GM23248 (cell line): ENCODE data around the gene LGALS14. TPM values are rescaled to one million over a fixed set of nuclear protein-coding genes. Genes with fewer than 3 reads are reported as not detected.

Experiments
- DNase-seq: peaks from one replicate; pipeline ENCODE4 v3.0.0-alpha.2; 2015
- H2AFZ ChIP-seq: fragments of 200-600 bp; sonication (generic); 2 replicates; pipeline ENCODE4 v1.6.1; 2016; ENCODE audit warnings: antibody characterized with exemption
- H3F3A ChIP-seq: fragments of 200-600 bp; sonication (generic); 2 replicates; pipeline ENCODE4 v1.6.1; 2016; ENCODE audit warnings: mild to moderate bottlenecking, antibody characterized with exemption, mixed run types; ENCODE audit not compliant: insufficient read depth
- H3K27ac ChIP-seq: fragments of 200-600 bp; sonication (generic); 2 replicates; pipeline ENCODE4 v1.5.1; 2016; ENCODE audit warnings: mild to moderate bottlenecking
- H3K27me3 ChIP-seq: fragments of 200-600 bp; sonication (generic); replicated peaks from 2 replicates; pipeline ENCODE4 v1.6.1; 2016; ENCODE audit warnings: mild to moderate bottlenecking; ENCODE audit not compliant: insufficient read depth
- H3K36me3 ChIP-seq: fragments of 200-600 bp; sonication (generic); 2 replicates; pipeline ENCODE4 v1.6.1; 2016; ENCODE audit warnings: low read depth, mild to moderate bottlenecking
- H3K4me1 ChIP-seq: fragments of 200-600 bp; sonication (generic); 2 replicates; pipeline ENCODE4 v1.6.1; 2016; ENCODE audit warnings: mild to moderate bottlenecking; ENCODE audit not compliant: insufficient read depth
- H3K4me2 ChIP-seq: fragments of 200-600 bp; sonication (generic); one replicate; pipeline ENCODE4 v1.6.1; 2016; ENCODE audit warnings: mild to moderate bottlenecking; ENCODE audit not compliant: unreplicated experiment
- H3K4me3 ChIP-seq: fragments of 200-600 bp; sonication (generic); 2 replicates; pipeline ENCODE4 v1.5.1; 2016; ENCODE audit warnings: mild to moderate bottlenecking
- H3K79me2 ChIP-seq: fragments of 200-600 bp; sonication (generic); 2 replicates; pipeline ENCODE4 v1.6.1; 2016; ENCODE audit warnings: mild to moderate bottlenecking; ENCODE audit not compliant: insufficient read depth
- H3K9ac ChIP-seq: fragments of 200-600 bp; sonication (generic); 2 replicates; pipeline ENCODE4 v1.6.1; 2016; ENCODE audit warnings: mild to moderate bottlenecking
- H3K9me2 ChIP-seq: fragments of 200-600 bp; sonication (generic); 2 replicates; pipeline ENCODE4 v1.6.1; 2016; ENCODE audit warnings: mixed run types, mild to moderate bottlenecking, moderate library complexity; ENCODE audit not compliant: insufficient read depth
- H3K9me3 ChIP-seq: fragments of 200-600 bp; sonication (generic); one replicate; pipeline ENCODE4 v1.6.1; 2017; ENCODE audit warnings: low read depth
- H4K20me1 ChIP-seq: fragments of 200-600 bp; sonication (generic); 2 replicates; pipeline ENCODE4 v1.6.0; 2016; ENCODE audit not compliant: insufficient read depth
- EZH2 ChIP-seq: fragments of 200-600 bp; sonication (generic); IDR thresholded peaks from 2 replicates; pipeline ENCODE4 v1.6.1; 2018; ENCODE audit warnings: antibody characterized with exemption, mild to moderate bottlenecking; ENCODE audit not compliant: insufficient read depth, poor library complexity, severe bottlenecking
- EZH2phosphoT487 ChIP-seq: fragments of 200-600 bp; sonication (generic); IDR thresholded peaks from 2 replicates; pipeline ENCODE4 v1.6.1; 2018; ENCODE audit warnings: antibody characterized with exemption, moderate library complexity, mild to moderate bottlenecking, low read depth; ENCODE audit not compliant: insufficient read depth
- WGBS, 2 experiments: methylation state at CpG; one replicate each; pipeline ENCODE4 v1.1.6; 2015 to 2017; ENCODE audit warnings: low lambda C conversion rate in 2 of 2, low coverage in 1 of 2; ENCODE audit errors: missing lambda C conversion rate in 2 of 2; 5-methylcytosine and 5-hydroxymethylcytosine counted together
- in situ Hi-C: fragments of 300-500 bp; cut with MboI; formaldehyde crosslinking; loops from 2 replicates; pipeline ENCODE4 v1.15.0; 2020
- polyA plus RNA-seq: library from polyadenylated mRNA; unstranded; fragments of >200 nt; fragmentation: Nextera tagmentation; extraction: Ambion mirVana; gene quantifications from 2 replicates; pipeline ENCODE4 v1.2.1, GENCODE V29; 2016
- total RNA-seq: library from RNA; depleted of rRNA; stranded (reverse); fragments of >200 nt; shearing (Covaris generic); gene quantifications from 2 replicates; pipeline ENCODE4 v1.2.3, GENCODE V29; 2014; rRNA removed

The LGALS14 gene, protein sequence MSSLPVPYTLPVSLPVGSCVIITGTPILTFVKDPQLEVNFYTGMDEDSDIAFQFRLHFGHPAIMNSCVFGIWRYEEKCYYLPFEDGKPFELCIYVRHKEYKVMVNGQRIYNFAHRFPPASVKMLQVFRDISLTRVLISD
- total RNA-seq: not detected in 2 replicates
- polyA plus RNA-seq: not detected in 2 replicates

DNA sequence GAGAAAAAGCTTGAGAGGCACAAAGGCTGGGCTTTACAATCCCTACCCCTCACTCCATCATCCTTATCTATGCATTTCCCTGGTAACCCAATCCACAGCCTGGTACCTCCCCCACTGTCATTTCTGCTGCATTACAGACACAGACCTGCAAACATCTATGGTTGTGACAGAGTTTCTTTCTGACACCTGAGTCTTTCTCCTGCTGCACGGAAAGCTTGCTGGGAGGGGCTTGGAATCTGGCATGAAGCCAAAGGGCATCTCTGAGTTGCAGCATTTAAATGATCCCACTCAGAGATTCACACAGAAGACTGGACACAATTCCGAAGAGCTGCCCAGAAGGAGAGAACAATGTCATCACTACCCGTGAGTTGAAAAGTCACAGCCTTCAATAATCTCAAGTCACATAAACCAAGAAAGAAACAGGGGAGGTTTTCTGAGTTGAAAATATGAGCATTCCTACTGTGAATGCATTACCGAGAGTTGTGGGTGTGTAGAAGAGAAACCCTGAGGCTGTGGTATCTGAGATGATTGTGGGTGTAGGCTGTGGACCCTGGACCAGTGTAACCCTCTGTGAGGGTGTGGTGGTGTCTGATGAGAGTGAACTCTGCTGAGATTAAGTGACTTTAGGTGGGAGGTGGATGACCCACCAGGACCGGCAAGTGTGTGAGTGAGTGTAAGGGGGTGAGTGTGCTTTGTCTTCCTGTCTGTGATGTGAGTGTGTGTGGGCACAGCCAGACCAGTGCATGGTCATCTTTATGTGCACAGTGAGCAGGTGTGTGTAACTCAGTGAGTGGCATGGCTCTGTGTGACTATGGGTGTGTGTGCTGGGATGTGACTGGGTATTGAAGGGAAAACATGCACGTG lies at the start of gene LGALS14:
Gene LGALS14, plus strand, starts transcription at position 301 of the 864 bp plus-strand sequence. Its CDS starts 48 bp downstream, at position 349.
- no peaks in the 10 kb centered on the region for H3K36me3 ChIP-seq
- WGBS, 2 experiments: 18 to 20% methylated on average over 6 of the region's 6 CpGs
- H4K20me1 ChIP-seq: no peaks in the 10 kb centered on the region
- peaks cover 4% of the 10 kb centered on the region; the same call in 1 of the 2 replicates for H3K27me3 ChIP-seq
- TF ChIP-seq EZH2 (no peak), EZH2phosphoT487 (no peak)
- DNase-seq: no peak
- no peak within 1 kb of the TSS for H3K4me3 ChIP-seq
- no peak within 1 kb of the TSS for H3K4me2 ChIP-seq
- no peak within 1 kb of the TSS for H2AFZ ChIP-seq
- H3K9me2 ChIP-seq: no peaks in the 10 kb centered on the region
- no peak within 1 kb of the TSS for H3K9ac ChIP-seq
- H3K9me3 ChIP-seq: no peaks in the 10 kb centered on the region
- no peak within 1 kb of the TSS for H3K27ac ChIP-seq
- H3K4me1 ChIP-seq: no peaks in the 10 kb centered on the region
- no peaks in the 10 kb centered on the region for H3K79me2 ChIP-seq
- no peaks in the 10 kb centered on the region for H3F3A ChIP-seq
- in situ Hi-C loops: no loop called here

DNA sequence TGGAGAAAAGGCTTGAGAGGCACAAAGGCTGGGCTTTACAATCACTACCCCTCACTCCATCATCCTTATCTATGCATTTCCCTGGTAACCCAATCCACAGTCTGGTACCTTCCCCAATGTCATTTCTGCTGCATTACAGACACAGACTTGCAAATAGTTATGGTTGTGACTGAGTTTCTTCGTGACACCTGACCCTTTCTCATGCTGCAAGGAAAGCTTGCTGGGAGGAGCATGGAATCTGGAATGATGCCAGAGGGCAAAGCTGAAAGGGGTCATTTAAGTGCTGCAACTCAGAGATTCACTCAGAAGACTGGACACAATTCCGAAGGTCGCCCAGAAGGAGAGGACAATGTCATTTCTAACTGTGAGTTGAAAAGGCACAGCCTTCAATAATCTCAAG lies 48.7 kb upstream of the LGALS14 start, which contains the start of gene LGALS16:
Gene LGALS16, plus strand, starts transcription at position 301 of the 400 bp plus-strand sequence. Its CDS starts 49 bp downstream, at position 350.
- Histone ChIP-seq H3K9ac (no peak within 1 kb of the TSS), H2AFZ (no peak within 1 kb of the TSS), H4K20me1 (no peaks in the 10 kb centered on the region), H3K79me2 (no peaks in the 10 kb centered on the region), H3K9me2 (no peaks in the 10 kb centered on the region), H3K4me1 (no peaks in the 10 kb centered on the region), H3K27me3 (no peaks in the 10 kb centered on the region), H3K36me3 (no peaks in the 10 kb centered on the region), H3K4me3 (no peak within 1 kb of the TSS), H3K9me3 (no peaks in the 10 kb centered on the region), H3K4me2 (no peak within 1 kb of the TSS), H3F3A (no peaks in the 10 kb centered on the region), H3K27ac (no peak within 1 kb of the TSS)
- no peak for TF ChIP-seq EZH2
- no peak for TF ChIP-seq EZH2phosphoT487
- in situ Hi-C loops: no loop called here
- WGBS, 2 experiments: 12 to 18% methylated on average over 3 of the region's 3 CpGs
- DNase-seq: no peak

DNA sequence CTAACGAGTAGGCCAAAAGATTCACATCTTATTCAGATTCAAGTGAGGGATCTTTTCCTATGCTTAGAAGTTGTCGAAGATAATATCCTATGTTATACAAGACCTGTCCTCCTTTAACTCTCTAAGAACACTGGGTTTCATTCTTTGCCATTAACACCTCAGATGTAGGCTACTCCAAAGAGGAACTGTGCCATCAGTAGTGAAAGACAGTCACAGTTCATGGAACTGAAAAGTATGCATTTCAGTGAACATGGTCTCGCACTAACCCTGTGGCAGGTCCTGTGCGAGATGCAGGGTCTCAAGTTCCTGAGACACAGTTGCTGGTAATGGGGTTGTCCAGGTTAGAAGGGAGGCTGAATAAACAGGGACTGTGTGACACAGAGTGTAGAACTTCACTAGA lies 44.5 kb upstream of the LGALS14 start:
- H3K27me3 ChIP-seq: no peaks in the 10 kb centered on the region
- no peak overlapping the region for H2AFZ ChIP-seq
- H3K4me1 ChIP-seq: no peaks in the 10 kb centered on the region
- no peaks in the 10 kb centered on the region for H3K36me3 ChIP-seq
- no peaks in the 10 kb centered on the region for H4K20me1 ChIP-seq
- no peaks in the 10 kb centered on the region for H3K79me2 ChIP-seq
- WGBS, 2 experiments: 18 to 21% methylated on average over 4 of the region's 4 CpGs
- no peak for TF ChIP-seq EZH2phosphoT487
- TF ChIP-seq EZH2: no peak
- in situ Hi-C loops: no loop called here
- no peak for DNase-seq
- H3K9me3 ChIP-seq: no peaks in the 10 kb centered on the region
- H3K4me2 ChIP-seq: no peak overlapping the region
- no peaks in the 10 kb centered on the region for H3F3A ChIP-seq
- no peaks in the 10 kb centered on the region for H3K9me2 ChIP-seq
- H3K9ac ChIP-seq: no peak overlapping the region
- H3K27ac ChIP-seq: no peak overlapping the region
- no peak overlapping the region for H3K4me3 ChIP-seq

DNA sequence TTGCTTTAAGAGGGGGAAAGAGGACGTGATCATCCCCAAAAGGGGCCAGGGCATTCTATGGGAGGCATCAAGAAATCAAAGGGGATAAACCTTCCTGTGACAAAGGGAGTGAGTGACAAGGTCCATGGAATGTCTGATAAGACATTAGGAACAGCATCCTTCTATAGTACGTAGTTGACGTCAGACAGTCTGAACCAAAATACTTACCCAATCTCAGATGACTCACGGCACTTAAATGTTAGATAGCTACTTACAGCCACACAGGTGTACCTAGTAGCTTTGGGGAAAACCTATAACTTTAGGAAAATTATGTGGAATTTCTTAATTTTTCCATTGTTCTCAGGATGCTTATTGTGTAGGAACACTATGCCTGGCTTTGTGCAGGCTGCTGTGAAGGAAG lies 43.6 kb upstream of the LGALS14 start:
- no peaks in the 10 kb centered on the region for H3K79me2 ChIP-seq
- no peak for DNase-seq
- H3K27ac ChIP-seq: no peak overlapping the region
- 56 to 60% methylated on average over 4 of the region's 4 CpGs for WGBS, 2 experiments
- no peaks in the 10 kb centered on the region for H3K4me1 ChIP-seq
- no peak overlapping the region for H2AFZ ChIP-seq
- no peak overlapping the region for H3K4me2 ChIP-seq
- no peaks in the 10 kb centered on the region for H4K20me1 ChIP-seq
- H3K9ac ChIP-seq: no peak overlapping the region
- H3K4me3 ChIP-seq: no peak overlapping the region
- no peaks in the 10 kb centered on the region for H3K36me3 ChIP-seq
- TF ChIP-seq EZH2 (no peak), EZH2phosphoT487 (no peak)
- H3K9me2 ChIP-seq: no peaks in the 10 kb centered on the region
- no peaks in the 10 kb centered on the region for H3K27me3 ChIP-seq
- H3K9me3 ChIP-seq: no peaks in the 10 kb centered on the region
- no peaks in the 10 kb centered on the region for H3F3A ChIP-seq
- in situ Hi-C loops: no loop called here
